Measurements from ENCODE around the gene C1orf141.

Gene C1orf141

DNA sequence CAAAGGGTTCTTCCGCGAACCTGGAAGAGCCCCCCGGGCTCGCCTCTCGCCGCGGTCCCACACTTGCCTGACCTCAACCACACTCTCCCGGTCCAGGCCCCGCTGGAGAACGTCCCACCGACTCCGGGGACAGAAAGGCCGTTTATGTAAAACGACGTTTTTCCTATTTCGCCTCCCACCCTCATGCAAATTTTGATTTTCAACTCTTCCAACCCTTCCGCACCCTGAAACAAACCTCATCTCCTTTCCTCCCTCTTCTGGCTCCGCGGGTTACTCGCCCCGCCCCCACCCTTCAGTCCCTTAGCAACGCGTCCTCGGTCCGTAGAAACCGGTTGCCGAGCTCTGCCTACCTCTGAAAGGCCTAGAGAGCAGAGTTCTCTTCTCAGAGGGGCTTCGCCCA is at the start of gene C1orf141:
Gene C1orf141, minus strand, starts transcription at position 276 of the 400 bp plus-strand sequence. CDS start 7,730 bp downstream, outside the sequence.
- no peaks in the 10 kb centered on the region for H3K36me3 ChIP-seq (ENCODE audit: control insufficient read depth, insufficient read depth, low read length)
- H2AFZ ChIP-seq, result no peak within 1 kb of the TSS
- TF ChIP-seq, protein P1, sequence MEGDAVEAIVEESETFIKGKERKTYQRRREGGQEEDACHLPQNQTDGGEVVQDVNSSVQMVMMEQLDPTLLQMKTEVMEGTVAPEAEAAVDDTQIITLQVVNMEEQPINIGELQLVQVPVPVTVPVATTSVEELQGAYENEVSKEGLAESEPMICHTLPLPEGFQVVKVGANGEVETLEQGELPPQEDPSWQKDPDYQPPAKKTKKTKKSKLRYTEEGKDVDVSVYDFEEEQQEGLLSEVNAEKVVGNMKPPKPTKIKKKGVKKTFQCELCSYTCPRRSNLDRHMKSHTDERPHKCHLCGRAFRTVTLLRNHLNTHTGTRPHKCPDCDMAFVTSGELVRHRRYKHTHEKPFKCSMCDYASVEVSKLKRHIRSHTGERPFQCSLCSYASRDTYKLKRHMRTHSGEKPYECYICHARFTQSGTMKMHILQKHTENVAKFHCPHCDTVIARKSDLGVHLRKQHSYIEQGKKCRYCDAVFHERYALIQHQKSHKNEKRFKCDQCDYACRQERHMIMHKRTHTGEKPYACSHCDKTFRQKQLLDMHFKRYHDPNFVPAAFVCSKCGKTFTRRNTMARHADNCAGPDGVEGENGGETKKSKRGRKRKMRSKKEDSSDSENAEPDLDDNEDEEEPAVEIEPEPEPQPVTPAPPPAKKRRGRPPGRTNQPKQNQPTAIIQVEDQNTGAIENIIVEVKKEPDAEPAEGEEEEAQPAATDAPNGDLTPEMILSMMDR (IDR thresholded peaks at IDR 0.05), result no peak
- no peak within 1 kb of the TSS for H3K4me3 ChIP-seq (ENCODE audit: low read depth, low read length)
- H3K27ac ChIP-seq, result no peak within 1 kb of the TSS
- no peaks in the 10 kb centered on the region for H3K9me3 ChIP-seq (ENCODE audit: control insufficient read depth, low read length)
- no peak within 1 kb of the TSS for H3K4me2 ChIP-seq (ENCODE audit: low read length)
- no peaks in the 10 kb centered on the region for H3K4me1 ChIP-seq
- no peaks in the 10 kb centered on the region for H3K27me3 ChIP-seq (ENCODE audit: control insufficient read depth, insufficient read depth, low read length)
- no peak within 1 kb of the TSS for H3K9ac ChIP-seq
- H3K79me2 ChIP-seq, result no peaks in the 10 kb centered on the region

DNA sequence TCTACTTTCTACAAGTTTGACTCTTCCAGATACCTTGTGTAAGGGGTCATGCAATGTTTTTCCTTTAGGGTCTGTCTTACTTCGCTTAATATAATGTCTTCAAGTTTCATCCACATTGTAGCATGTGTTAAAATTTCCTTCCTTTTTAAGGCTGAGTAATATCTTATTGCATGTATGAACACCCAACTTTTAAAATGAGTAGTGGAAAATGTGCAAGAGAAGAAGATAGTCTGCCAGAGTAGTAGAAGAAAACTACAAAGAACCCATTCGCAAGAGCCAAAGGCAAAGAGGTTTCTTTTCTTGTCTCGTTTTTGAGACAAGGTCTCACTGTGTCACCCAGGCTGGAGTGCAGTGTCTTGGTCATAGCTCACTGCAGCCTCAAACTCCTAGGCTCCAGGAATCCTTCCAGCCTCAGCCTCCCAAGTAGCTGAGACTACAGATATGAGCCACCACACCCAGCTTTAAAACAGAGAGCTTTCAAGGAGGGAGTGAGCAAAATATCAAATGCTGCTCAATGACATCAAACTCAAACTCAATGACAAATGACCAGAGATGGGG is 40.8 kb upstream of the C1orf141 start:
- Histone ChIP-seq H3K9ac (no peak overlapping the region), H3K27ac (no peak overlapping the region), H3K4me1 (no peaks in the 10 kb centered on the region), H3K79me2 (no peaks in the 10 kb centered on the region), H3K27me3 (ENCODE audit: control insufficient read depth, insufficient read depth, low read length) (no peaks in the 10 kb centered on the region), H3K9me3 (ENCODE audit: control insufficient read depth, low read length) (no peaks in the 10 kb centered on the region), H3K36me3 (ENCODE audit: control insufficient read depth, insufficient read depth, low read length) (no peaks in the 10 kb centered on the region), H3K4me3 (ENCODE audit: low read depth, low read length) (no peak overlapping the region), H3K4me2 (ENCODE audit: low read length) (no peak overlapping the region), H2AFZ (no peak overlapping the region)
- TF ChIP-seq, protein P1 (IDR thresholded peaks at IDR 0.05), result no peak

DNA sequence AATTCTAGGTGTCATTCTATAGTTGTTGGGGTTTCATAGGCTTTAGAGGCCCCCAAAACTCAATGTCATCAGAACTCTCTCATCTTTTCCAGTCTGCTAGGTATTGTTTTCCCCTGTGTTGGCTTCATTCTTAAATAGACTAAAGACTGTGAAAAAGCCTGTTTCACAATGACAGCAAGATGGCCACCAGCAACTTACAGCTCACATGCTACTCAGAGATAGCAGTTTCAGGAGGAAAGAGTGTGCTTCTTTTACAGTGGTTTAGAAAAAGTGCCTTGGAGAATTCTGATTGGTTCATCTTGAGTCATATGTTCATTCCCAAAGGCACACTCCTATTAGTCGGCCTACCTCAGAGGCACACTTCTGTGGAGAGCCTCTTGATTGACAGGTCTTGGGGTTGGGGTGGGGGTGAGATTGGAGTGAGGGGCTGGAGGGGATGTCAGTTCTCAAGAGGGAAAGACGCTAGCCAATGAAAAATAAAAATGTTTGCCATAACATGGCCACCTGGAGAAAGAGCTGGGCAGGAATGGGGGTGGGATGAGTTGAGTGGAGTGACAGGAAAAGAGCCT is 40.0 kb upstream of the C1orf141 start:
- H3K4me3 ChIP-seq (ENCODE audit: low read depth, low read length), result no peak overlapping the region
- no peaks in the 10 kb centered on the region for H3K36me3 ChIP-seq (ENCODE audit: control insufficient read depth, insufficient read depth, low read length)
- no peak overlapping the region for H3K27ac ChIP-seq
- no peak overlapping the region for H2AFZ ChIP-seq
- TF ChIP-seq, protein P1 (IDR thresholded peaks at IDR 0.05), result no peak
- no peak overlapping the region for H3K9ac ChIP-seq
- H3K4me2 ChIP-seq (ENCODE audit: low read length), result no peak overlapping the region
- no peaks in the 10 kb centered on the region for H3K9me3 ChIP-seq (ENCODE audit: control insufficient read depth, low read length)
- H3K27me3 ChIP-seq (ENCODE audit: control insufficient read depth, insufficient read depth, low read length), result no peaks in the 10 kb centered on the region
- no peaks in the 10 kb centered on the region for H3K4me1 ChIP-seq
- no peaks in the 10 kb centered on the region for H3K79me2 ChIP-seq

DNA sequence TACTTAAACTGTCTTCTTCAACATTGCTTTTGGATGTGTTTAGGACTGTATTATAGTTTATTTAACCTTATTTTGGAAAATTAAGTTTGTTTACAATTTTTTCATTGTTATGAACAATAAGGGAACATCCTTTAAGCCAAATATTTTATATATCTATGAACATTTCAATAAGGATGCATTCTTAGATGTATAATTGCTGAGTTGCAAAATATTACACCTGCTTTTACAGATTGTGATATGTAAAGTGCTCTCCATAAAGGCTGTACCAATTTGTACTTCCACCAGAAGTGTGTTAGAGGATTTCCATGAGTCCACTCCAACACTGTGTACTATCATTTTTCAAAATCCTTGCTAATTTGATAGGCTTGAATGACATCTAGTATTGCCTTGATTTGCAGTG is 39.2 kb upstream of the C1orf141 start:
- H2AFZ ChIP-seq, result no peak overlapping the region
- H3K27ac ChIP-seq, result no peak overlapping the region
- H3K9ac ChIP-seq, result no peak overlapping the region
- H3K4me1 ChIP-seq, result no peaks in the 10 kb centered on the region
- no peak overlapping the region for H3K4me2 ChIP-seq (ENCODE audit: low read length)
- H3K9me3 ChIP-seq (ENCODE audit: control insufficient read depth, low read length), result no peaks in the 10 kb centered on the region
- TF ChIP-seq, protein P1 (IDR thresholded peaks at IDR 0.05), result no peak
- no peaks in the 10 kb centered on the region for H3K27me3 ChIP-seq (ENCODE audit: control insufficient read depth, insufficient read depth, low read length)
- no peak overlapping the region for H3K4me3 ChIP-seq (ENCODE audit: low read depth, low read length)
- no peaks in the 10 kb centered on the region for H3K36me3 ChIP-seq (ENCODE audit: control insufficient read depth, insufficient read depth, low read length)
- H3K79me2 ChIP-seq, result no peaks in the 10 kb centered on the region

DNA sequence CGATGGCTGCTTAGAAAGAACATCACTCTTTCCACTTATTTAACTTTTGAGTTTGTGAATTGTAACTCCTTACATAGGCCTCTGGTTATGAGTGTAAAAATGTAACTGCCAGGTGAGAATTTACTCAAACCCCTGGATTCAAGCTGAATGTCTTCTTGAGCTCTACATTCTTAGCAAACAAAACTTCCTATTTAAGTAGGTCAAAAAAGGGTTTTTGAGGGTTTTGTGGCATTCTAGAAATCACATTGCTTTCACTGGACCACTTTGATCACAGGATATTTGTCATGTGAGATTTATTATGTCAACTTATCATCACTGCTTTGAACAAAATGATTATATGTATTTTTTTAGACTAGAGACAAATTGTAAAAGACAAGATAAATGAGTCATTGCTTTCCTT is 37.2 kb upstream of the C1orf141 start:
- H3K4me2 ChIP-seq (ENCODE audit: low read length), result no peak overlapping the region
- H3K79me2 ChIP-seq, result no peaks in the 10 kb centered on the region
- no peaks in the 10 kb centered on the region for H3K4me1 ChIP-seq
- no peak overlapping the region for H3K27ac ChIP-seq
- no peak overlapping the region for H3K4me3 ChIP-seq (ENCODE audit: low read depth, low read length)
- no peak overlapping the region for H3K9ac ChIP-seq
- TF ChIP-seq, protein P1 (IDR thresholded peaks at IDR 0.05), result no peak
- H3K36me3 ChIP-seq (ENCODE audit: control insufficient read depth, insufficient read depth, low read length), result no peaks in the 10 kb centered on the region
- H3K9me3 ChIP-seq (ENCODE audit: control insufficient read depth, low read length), result no peaks in the 10 kb centered on the region
- no peaks in the 10 kb centered on the region for H3K27me3 ChIP-seq (ENCODE audit: control insufficient read depth, insufficient read depth, low read length)
- H2AFZ ChIP-seq, result no peak overlapping the region
